ENCODE measurements around the gene KBTBD12.
"Not testable (repeated sequence)": the region's sequence is repeated elsewhere in the genome, so short reads cannot be mapped to it uniquely, and the experiment has no call there.

Gene KBTBD12

GRCh38 chr3:127903611-127904375 lies 11.2 kb upstream of the KBTBD12 start:
- ATAC-seq (ENCODE audit: insufficient read depth, low read depth) (no peak), DNase-seq (no peak)
- Histone ChIP-seq H3K27ac (ENCODE audit: low read length) (no peak overlapping the region), H2AFZ (ENCODE audit: low read depth, low read length) (no peak overlapping the region), H3K27me3 (ENCODE audit: insufficient read depth, low read length, poor library complexity) (peaks cover 13% of the 10 kb centered on the region), H3K4me3 (ENCODE audit: low read depth in 1 of 2, low read length in 2 of 2) (no peak overlapping the region), H3K79me2 (ENCODE audit: insufficient read depth, low read length) (no peaks in the 10 kb centered on the region), H3K36me3 (ENCODE audit: insufficient read depth, low read length) (no peaks in the 10 kb centered on the region), H3K4me2 (ENCODE audit: insufficient read depth, low read length) (no peak overlapping the region), H3K9ac (ENCODE audit: low read depth, low read length) (no peak overlapping the region), H4K20me1 (ENCODE audit: insufficient read depth, low read length) (no peaks in the 10 kb centered on the region), H3K9me3 (ENCODE audit: insufficient read depth, low read length, severe bottlenecking) (no peaks in the 10 kb centered on the region), H3K4me1 (ENCODE audit: insufficient read depth, low read length) (no peaks in the 10 kb centered on the region)
- TF ChIP-seq EZH2 (IDR thresholded peaks at IDR 0.05; ENCODE audit: borderline replicate concordance, low read depth, low read length, severe bottlenecking) (no peak), CTCF (IDR thresholded peaks at IDR 0.05; ENCODE audit: borderline replicate concordance, extremely low read depth, low read length, poor library complexity, severe bottlenecking) (no peak)

- no peaks in the 10 kb centered on the region for H3K9me3 ChIP-seq (ENCODE audit: insufficient read depth, low read length, severe bottlenecking)
- H2AFZ ChIP-seq (ENCODE audit: low read depth, low read length), result no peak overlapping the region
- H3K27me3 ChIP-seq (ENCODE audit: insufficient read depth, low read length, poor library complexity), result peaks cover 7% of the 10 kb centered on the region
- H3K79me2 ChIP-seq (ENCODE audit: insufficient read depth, low read length), result no peaks in the 10 kb centered on the region
- no peaks in the 10 kb centered on the region for H3K4me1 ChIP-seq (ENCODE audit: insufficient read depth, low read length)
- no peaks in the 10 kb centered on the region for H4K20me1 ChIP-seq (ENCODE audit: insufficient read depth, low read length)
- H3K4me2 ChIP-seq (ENCODE audit: insufficient read depth, low read length), result no peak overlapping the region
- no peaks in the 10 kb centered on the region for H3K36me3 ChIP-seq (ENCODE audit: insufficient read depth, low read length)
- no peak overlapping the region for H3K9ac ChIP-seq (ENCODE audit: low read depth, low read length)
- DNase-seq, result no peak
- ATAC-seq (ENCODE audit: insufficient read depth, low read depth), result no peak
- TF ChIP-seq CTCF (IDR thresholded peaks at IDR 0.05; ENCODE audit: borderline replicate concordance, extremely low read depth, low read length, poor library complexity, severe bottlenecking) (no peak), EZH2 (IDR thresholded peaks at IDR 0.05; ENCODE audit: borderline replicate concordance, low read depth, low read length, severe bottlenecking) (no peak)
- H3K27ac ChIP-seq (ENCODE audit: low read length), result no peak overlapping the region
- no peak overlapping the region for H3K4me3 ChIP-seq (ENCODE audit: low read depth in 1 of 2, low read length in 2 of 2)
Measured at GRCh38 chr3:127905556-127905955, 9.5 kb upstream of the KBTBD12 start.

- H3K9ac ChIP-seq (ENCODE audit: low read depth, low read length); H3K4me1 ChIP-seq (ENCODE audit: insufficient read depth, low read length); ATAC-seq (ENCODE audit: insufficient read depth, low read depth); H3K9me3 ChIP-seq (ENCODE audit: insufficient read depth, low read length, severe bottlenecking); H3K4me3 ChIP-seq (ENCODE audit: low read depth in 1 of 2, low read length in 2 of 2); H3K36me3 ChIP-seq (ENCODE audit: insufficient read depth, low read length); DNase-seq; H3K4me2 ChIP-seq (ENCODE audit: insufficient read depth, low read length); H2AFZ ChIP-seq (ENCODE audit: low read depth, low read length); H3K79me2 ChIP-seq (ENCODE audit: insufficient read depth, low read length); H3K27ac ChIP-seq (ENCODE audit: low read length); H3K27me3 ChIP-seq (ENCODE audit: insufficient read depth, low read length, poor library complexity); H4K20me1 ChIP-seq (ENCODE audit: insufficient read depth, low read length): not testable (repeated sequence)
Measured at GRCh38 chr3:127906653-127907052, 8.4 kb upstream of the KBTBD12 start.

GRCh38 chr3:127908202-127908601 lies 6.8 kb upstream of the KBTBD12 start:
- no peak overlapping the region for H3K9ac ChIP-seq (ENCODE audit: low read depth, low read length)
- no peaks in the 10 kb centered on the region for H3K9me3 ChIP-seq (ENCODE audit: insufficient read depth, low read length, severe bottlenecking)
- no peaks in the 10 kb centered on the region for H3K79me2 ChIP-seq (ENCODE audit: insufficient read depth, low read length)
- H2AFZ ChIP-seq (ENCODE audit: low read depth, low read length), result no peak overlapping the region
- H3K36me3 ChIP-seq (ENCODE audit: insufficient read depth, low read length), result no peaks in the 10 kb centered on the region
- H4K20me1 ChIP-seq (ENCODE audit: insufficient read depth, low read length), result no peaks in the 10 kb centered on the region
- H3K27ac ChIP-seq (ENCODE audit: low read length), result no peak overlapping the region
- no peaks in the 10 kb centered on the region for H3K4me1 ChIP-seq (ENCODE audit: insufficient read depth, low read length)
- no peak for ATAC-seq (ENCODE audit: insufficient read depth, low read depth)
- H3K27me3 ChIP-seq (ENCODE audit: insufficient read depth, low read length, poor library complexity), result peaks cover 4% of the 10 kb centered on the region
- H3K4me3 ChIP-seq (ENCODE audit: low read depth in 1 of 2, low read length in 2 of 2), result no peak overlapping the region
- no peak for DNase-seq
- TF ChIP-seq CTCF (IDR thresholded peaks at IDR 0.05; ENCODE audit: borderline replicate concordance, extremely low read depth, low read length, poor library complexity, severe bottlenecking), result no peak
- no peak for TF ChIP-seq EZH2 (IDR thresholded peaks at IDR 0.05; ENCODE audit: borderline replicate concordance, low read depth, low read length, severe bottlenecking)
- no peak overlapping the region for H3K4me2 ChIP-seq (ENCODE audit: insufficient read depth, low read length)

Data from DND-41 (cell line).